ENCODE results near the gene CAD. TPM values are rescaled to one million over a fixed set of nuclear protein-coding genes. Genes with fewer than 3 reads are reported as not detected.

CAD gene
- total and polyA plus RNA-seq, 2 donors (not counting 1 experiment from before 2014, with no cell fraction given), result 11.9 to 32.0 TPM

- no peaks in the 10 kb centered on the region for H3K9me3 ChIP-seq (ENCODE audit: control insufficient read depth, insufficient read depth, low read depth, low read length)
- peaks cover 7% of the 10 kb centered on the region for H3K36me3 ChIP-seq (ENCODE audit: control insufficient read depth, insufficient read depth, low read length)
- no peaks in the 10 kb centered on the region for H3K27me3 ChIP-seq (ENCODE audit: control insufficient read depth, insufficient read depth, low read length)
- TF ChIP-seq EZH2 (IDR thresholded peaks at IDR 0.05; ENCODE audit: low read length, missing control alignments), result no peak
- no peak for TF ChIP-seq CTCF (conservative IDR thresholded peaks at IDR 0.05 in 1 of 2, IDR thresholded peaks at IDR 0.05 in 1 of 2; ENCODE audit: low read depth in 1 of 2, low read length in 2 of 2)
- H3K9ac ChIP-seq (ENCODE audit: insufficient read depth, low read length), result peak overlapping the region; percentile 98
- no peak for DNase-seq (ENCODE audit: low read depth in 2 of 2)
- peaks cover 4% of the 10 kb centered on the region for H3K4me1 ChIP-seq (ENCODE audit: control insufficient read depth, extremely low read depth, insufficient read depth, low read length)
- peak overlapping the region; percentile 93 for H2AFZ ChIP-seq (ENCODE audit: low read length)
- H4K20me1 ChIP-seq (ENCODE audit: control insufficient read depth, extremely low read depth, insufficient read depth, low read length), result no peaks in the 10 kb centered on the region
- H3K4me3 ChIP-seq (replicated peaks in 1 of 4; ENCODE audit: control extremely low read depth in 1 of 4, insufficient read depth in 1 of 4, low read depth in 3 of 4, low read length in 4 of 4), result peak overlapping the region; percentile 64 to 94 (median 80)
- peak overlapping the region; percentile 100 for H3K4me2 ChIP-seq (ENCODE audit: extremely low read depth, insufficient read depth, low read length)
- peaks cover 6% of the 10 kb centered on the region for H3K79me2 ChIP-seq (ENCODE audit: control insufficient read depth, insufficient read depth, low read length)
- H3K27ac ChIP-seq (ENCODE audit: insufficient read depth, low read length), result peak overlapping the region; percentile 34
These were observed 5.8 kb upstream of the CAD start for GRCh38 chr2:27211241-27211942.

- Histone ChIP-seq H3K27me3 (ENCODE audit: control insufficient read depth, insufficient read depth, low read length) (no peaks in the 10 kb centered on the region), H3K9ac (ENCODE audit: insufficient read depth, low read length) (peak within 1 kb of the TSS; percentile 98), H3K9me3 (ENCODE audit: control insufficient read depth, insufficient read depth, low read depth, low read length) (no peaks in the 10 kb centered on the region), H3K79me2 (ENCODE audit: control insufficient read depth, insufficient read depth, low read length) (peaks cover 6% of the 10 kb centered on the region), H4K20me1 (ENCODE audit: control insufficient read depth, extremely low read depth, insufficient read depth, low read length) (no peaks in the 10 kb centered on the region), H2AFZ (ENCODE audit: low read length) (peak within 1 kb of the TSS; percentile 93), H3K4me1 (ENCODE audit: control insufficient read depth, extremely low read depth, insufficient read depth, low read length) (peaks cover 6% of the 10 kb centered on the region), H3K4me2 (ENCODE audit: extremely low read depth, insufficient read depth, low read length) (peak within 1 kb of the TSS; percentile 100), H3K36me3 (ENCODE audit: control insufficient read depth, insufficient read depth, low read length) (peaks cover 4% of the 10 kb centered on the region), H3K4me3 (replicated peaks in 1 of 4; ENCODE audit: control extremely low read depth in 1 of 4, insufficient read depth in 1 of 4, low read depth in 3 of 4, low read length in 4 of 4) (peak within 1 kb of the TSS; percentile 74 to 94 (median 88)), H3K27ac (ENCODE audit: insufficient read depth, low read length) (peak within 1 kb of the TSS; percentile 99)
- DNase-seq (ENCODE audit: low read depth in 2 of 2), result peak; percentile 85 to 86
- TF ChIP-seq EZH2 (IDR thresholded peaks at IDR 0.05; ENCODE audit: low read length, missing control alignments) (no peak), CTCF (conservative IDR thresholded peaks at IDR 0.05 in 1 of 2, IDR thresholded peaks at IDR 0.05 in 1 of 2; ENCODE audit: low read depth in 1 of 2, low read length in 2 of 2) (no peak)
These were observed 5.1 kb upstream of the CAD start, which contains the start of the genes ATRAID and SLC5A6 for GRCh38 chr2:27211943-27212625. TSS of gene ATRAID (plus strand) at chr2:27212041. CDS start at chr2:27212369, 328 bp downstream. TSS of gene SLC5A6 (minus strand) at chr2:27212268. CDS start at chr2:27207650, 4,618 bp downstream.
